PFSK-1 (cell line): ENCODE results near the gene TLR10.

ENCODE experiments used
- FOXP2 ChIP-seq: optimal IDR thresholded peaks from 2 replicates; pipeline ENCODE3; 2011; ENCODE audit warnings: borderline replicate concordance, control low read depth, inconsistent platforms; ENCODE audit not compliant: insufficient read depth; ENCODE audit errors: extremely low read length, extremely low read depth
- POLR2AphosphoS5 ChIP-seq: IDR thresholded peaks from 2 replicates; pipeline ENCODE4 v1.6.1; 2012; ENCODE audit warnings: low read depth, mild to moderate bottlenecking, control low read depth, low read length, moderate library complexity
- SIN3A ChIP-seq: IDR thresholded peaks from 2 replicates; pipeline ENCODE4 v1.6.1; 2012; ENCODE audit warnings: mild to moderate bottlenecking, low read length, moderate library complexity, borderline replicate concordance; ENCODE audit not compliant: insufficient read depth
- TAF1 ChIP-seq: IDR thresholded peaks from 2 replicates; pipeline ENCODE4 v1.6.1; 2012; ENCODE audit warnings: low read length, control low read depth, borderline replicate concordance; ENCODE audit not compliant: insufficient read depth
- TF ChIP-seq, protein P1 (sequence below), 2 experiments: IDR thresholded peaks; 2 replicates each; pipeline versions ENCODE4 v1.6.1 to v1.8.0; 2011 to 2012; ENCODE audit warnings: low read depth in 2 of 2, low read length in 2 of 2, control low read depth in 1 of 2, inconsistent platforms in 1 of 2, mild to moderate bottlenecking in 1 of 2, moderate library complexity in 1 of 2; ENCODE audit not compliant: insufficient read depth in 1 of 2

TLR10 gene

GRCh38 chr4:38769857-38770256 is 12.9 kb downstream of the TLR10 start:
- TF ChIP-seq, protein P1, sequence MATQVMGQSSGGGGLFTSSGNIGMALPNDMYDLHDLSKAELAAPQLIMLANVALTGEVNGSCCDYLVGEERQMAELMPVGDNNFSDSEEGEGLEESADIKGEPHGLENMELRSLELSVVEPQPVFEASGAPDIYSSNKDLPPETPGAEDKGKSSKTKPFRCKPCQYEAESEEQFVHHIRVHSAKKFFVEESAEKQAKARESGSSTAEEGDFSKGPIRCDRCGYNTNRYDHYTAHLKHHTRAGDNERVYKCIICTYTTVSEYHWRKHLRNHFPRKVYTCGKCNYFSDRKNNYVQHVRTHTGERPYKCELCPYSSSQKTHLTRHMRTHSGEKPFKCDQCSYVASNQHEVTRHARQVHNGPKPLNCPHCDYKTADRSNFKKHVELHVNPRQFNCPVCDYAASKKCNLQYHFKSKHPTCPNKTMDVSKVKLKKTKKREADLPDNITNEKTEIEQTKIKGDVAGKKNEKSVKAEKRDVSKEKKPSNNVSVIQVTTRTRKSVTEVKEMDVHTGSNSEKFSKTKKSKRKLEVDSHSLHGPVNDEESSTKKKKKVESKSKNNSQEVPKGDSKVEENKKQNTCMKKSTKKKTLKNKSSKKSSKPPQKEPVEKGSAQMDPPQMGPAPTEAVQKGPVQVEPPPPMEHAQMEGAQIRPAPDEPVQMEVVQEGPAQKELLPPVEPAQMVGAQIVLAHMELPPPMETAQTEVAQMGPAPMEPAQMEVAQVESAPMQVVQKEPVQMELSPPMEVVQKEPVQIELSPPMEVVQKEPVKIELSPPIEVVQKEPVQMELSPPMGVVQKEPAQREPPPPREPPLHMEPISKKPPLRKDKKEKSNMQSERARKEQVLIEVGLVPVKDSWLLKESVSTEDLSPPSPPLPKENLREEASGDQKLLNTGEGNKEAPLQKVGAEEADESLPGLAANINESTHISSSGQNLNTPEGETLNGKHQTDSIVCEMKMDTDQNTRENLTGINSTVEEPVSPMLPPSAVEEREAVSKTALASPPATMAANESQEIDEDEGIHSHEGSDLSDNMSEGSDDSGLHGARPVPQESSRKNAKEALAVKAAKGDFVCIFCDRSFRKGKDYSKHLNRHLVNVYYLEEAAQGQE (IDR thresholded peaks at IDR 0.05; ENCODE audit: insufficient read depth in 1 of 2, low read depth in 2 of 2, low read length in 2 of 2) = no peak
- no peak for TF ChIP-seq TAF1
- no peak for TF ChIP-seq SIN3A
- TF ChIP-seq FOXP2 = no peak
- TF ChIP-seq POLR2AphosphoS5 = no peak

- TF ChIP-seq TAF1 (no peak), POLR2AphosphoS5 (no peak), FOXP2 (no peak), SIN3A (no peak)
- TF ChIP-seq, protein P1 (IDR thresholded peaks at IDR 0.05; ENCODE audit: insufficient read depth in 1 of 2, low read depth in 2 of 2, low read length in 2 of 2) = no peak
Observed at GRCh38 chr4:38769441-38769840, 13.3 kb downstream of the TLR10 start.

- TF ChIP-seq SIN3A (no peak), TAF1 (no peak), FOXP2 (no peak), POLR2AphosphoS5 (no peak)
- TF ChIP-seq, protein P1 (IDR thresholded peaks at IDR 0.05; ENCODE audit: insufficient read depth in 1 of 2, low read depth in 2 of 2, low read length in 2 of 2) = no peak
Observed at GRCh38 chr4:38768968-38769394, 13.8 kb downstream of the TLR10 start.

DNA sequence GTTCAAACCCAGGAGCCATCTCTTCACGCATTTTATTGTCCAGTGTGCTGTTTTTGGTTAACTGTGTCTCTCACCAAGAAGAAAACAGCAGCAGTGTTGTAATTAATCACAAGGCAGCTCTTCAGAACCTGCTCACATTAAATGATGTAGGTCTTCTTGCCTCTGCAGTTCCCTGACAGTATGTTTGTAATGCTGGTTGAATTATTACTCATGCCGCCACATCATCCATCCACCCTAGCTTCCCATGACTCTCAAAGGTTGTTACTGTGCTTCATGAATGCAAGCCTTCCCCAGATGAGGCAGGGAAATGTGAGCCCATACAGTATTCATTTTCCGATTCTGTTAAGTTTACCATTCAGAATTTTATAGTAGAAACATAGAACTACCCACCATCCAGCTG is 17.4 kb downstream of the TLR10 start:
- no peak for TF ChIP-seq POLR2AphosphoS5
- TF ChIP-seq, protein P1 (IDR thresholded peaks at IDR 0.05; ENCODE audit: insufficient read depth in 1 of 2, low read depth in 2 of 2, low read length in 2 of 2) = no peak
- TF ChIP-seq TAF1 = no peak
- TF ChIP-seq FOXP2 = no peak
- no peak for TF ChIP-seq SIN3A

DNA sequence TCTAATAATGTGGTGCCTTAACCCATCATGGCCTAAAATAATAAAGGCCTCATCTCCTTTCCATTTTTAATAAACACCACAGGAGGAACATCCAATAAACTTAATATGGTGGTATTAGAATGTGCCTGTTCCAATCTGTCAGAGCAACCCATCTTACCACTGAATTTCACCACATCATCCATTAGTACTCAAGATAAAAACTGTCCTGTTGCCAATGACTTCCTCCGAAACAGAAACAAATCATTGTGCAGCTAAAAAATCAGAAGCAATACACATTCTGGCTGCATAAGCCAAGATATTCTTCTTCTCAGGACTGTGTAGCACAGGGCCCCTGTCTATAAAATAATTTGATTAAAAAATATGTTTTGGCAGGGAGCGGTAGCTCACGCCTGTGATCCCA is 18.5 kb downstream of the TLR10 start:
- TF ChIP-seq FOXP2 (no peak), TAF1 (no peak), POLR2AphosphoS5 (no peak), SIN3A (no peak)
- TF ChIP-seq, protein P1 (IDR thresholded peaks at IDR 0.05; ENCODE audit: insufficient read depth in 1 of 2, low read depth in 2 of 2, low read length in 2 of 2) = no peak
